Stimulated activated CD4-positive, alpha-beta T cell treated with anti-CD3 and anti-CD28 coated beads, Interleukin-4, amount 100 ng/mL, for 48 hours (primary cell): Measurements from ENCODE around the gene ACIN1.

Experiments
- DNase-seq, 2 donors: peaks; one replicate each; pipeline ENCODE4 v3.0.0-alpha.2; 2020; ENCODE audit warnings: low read depth in 2 of 2

Gene ACIN1

GRCh38 chr14:23079716-23080115, 15.2 kb downstream of the ACIN1 start:
- no peak for DNase-seq

GRCh38 chr14:23078692-23079116, 16.2 kb downstream of the ACIN1 start:
- DNase-seq = no peak

- no peak for DNase-seq
These were observed 17.0 kb downstream of the ACIN1 start for GRCh38 chr14:23077962-23078361.

- no peak for DNase-seq
These were observed 18.0 kb downstream of the ACIN1 start for GRCh38 chr14:23076785-23077408.

GRCh38 chr14:23074906-23075305, 20.0 kb downstream of the ACIN1 start:
- DNase-seq = no peak

- DNase-seq = no peak
These were observed 22.9 kb downstream of the ACIN1 start for GRCh38 chr14:23071921-23072539.

- peak; percentile 65 to 76 for DNase-seq
These were observed 23.6 kb downstream of the ACIN1 start for GRCh38 chr14:23071244-23071920.

GRCh38 chr14:23070262-23071129, 24.4 kb downstream of the ACIN1 start:
- DNase-seq = no peak

- DNase-seq = no peak
These were observed 25.5 kb downstream of the ACIN1 start for GRCh38 chr14:23069413-23069806.

GRCh38 chr14:23068789-23069412, 26.0 kb downstream of the ACIN1 start:
- peak; percentile 53 to 64 for DNase-seq

- DNase-seq = no peak
These were observed 26.8 kb downstream of the ACIN1 start for GRCh38 chr14:23067847-23068788.

- no peak for DNase-seq
These were observed 27.8 kb downstream of the ACIN1 start for GRCh38 chr14:23066855-23067744.

GRCh38 chr14:23066368-23066767, 28.6 kb downstream of the ACIN1 start:
- DNase-seq = no peak

- no peak for DNase-seq
These were observed 31.3 kb downstream of the ACIN1 start for GRCh38 chr14:23063601-23064000.

- no peak for DNase-seq
These were observed 32.9 kb downstream of the ACIN1 start for GRCh38 chr14:23062002-23062401.

GRCh38 chr14:23060536-23061260, 34.2 kb downstream of the ACIN1 start:
- no peak for DNase-seq

- no peak for DNase-seq
These were observed 36.1 kb downstream of the ACIN1 start for GRCh38 chr14:23058654-23059504.
